Hindlimb muscle (tissue), 1 donor: Measurements from ENCODE around the gene RNF41. TPM values are rescaled to one million over a fixed set of nuclear protein-coding genes. Genes with fewer than 3 reads are reported as not detected.
"Not testable (repeated sequence)": the region's sequence is repeated elsewhere in the genome, so short reads cannot be mapped to it uniquely, and the experiment has no call there.

Experiments used
- DNase-seq: peaks from one replicate; pipeline ENCODE4 v3.0.0-alpha.2; 2013
- polyA plus RNA-seq: library from polyadenylated mRNA; unstranded; fragments of 120-200 nt; gene quantifications from one replicate; pipeline ENCODE4 v1.2.1, GENCODE V29; 2013; ENCODE audit not compliant: insufficient read length

Gene RNF41
- 45.6 TPM for polyA plus RNA-seq

- DNase-seq, result peak; percentile 98
These were observed at the start of gene RNF41 for GRCh38 chr12:56221757-56222530. Gene RNF41, minus strand, starts transcription at chr12:56221922. Its CDS starts 7,875 bp downstream, at chr12:56214047.

GRCh38 chr12:56271031-56271430 is 49.3 kb upstream of the RNF41 start:
- no peak for DNase-seq

GRCh38 chr12:56267443-56268071 is 45.8 kb upstream of the RNF41 start:
- no peak for DNase-seq

- DNase-seq, result peak; percentile 91
These were observed 45.1 kb upstream of the RNF41 start, which contains the start of gene COQ10A for GRCh38 chr12:56266693-56267442. Gene COQ10A, plus strand, starts transcription at chr12:56266942. Its CDS starts 177 bp downstream, at chr12:56267119.

- DNase-seq, result not testable (repeated sequence)
These were observed 44.5 kb upstream of the RNF41 start for GRCh38 chr12:56266068-56266692.

GRCh38 chr12:56262955-56263354 is 41.2 kb upstream of the RNF41 start:
- DNase-seq, result not testable (repeated sequence)

- DNase-seq, result no peak
These were observed 39.9 kb upstream of the RNF41 start for GRCh38 chr12:56261503-56262232.

- DNase-seq, result no peak
These were observed 39.2 kb upstream of the RNF41 start for GRCh38 chr12:56260921-56261320.

GRCh38 chr12:56260380-56260779 is 38.7 kb upstream of the RNF41 start:
- DNase-seq, result no peak

GRCh38 chr12:56258820-56259183 is 37.1 kb upstream of the RNF41 start:
- no peak for DNase-seq

- peak; percentile 91 for DNase-seq
These were observed 36.5 kb upstream of the RNF41 start, which contains the start of gene ANKRD52 for GRCh38 chr12:56258068-56258819. Gene ANKRD52, minus strand, starts transcription at chr12:56258384. Its CDS starts 115 bp downstream, at chr12:56258269.

GRCh38 chr12:56257491-56258067 is 35.9 kb upstream of the RNF41 start:
- DNase-seq, result peak; percentile 33

GRCh38 chr12:56257071-56257470 is 35.3 kb upstream of the RNF41 start:
- no peak for DNase-seq

- DNase-seq, result no peak
These were observed 34.7 kb upstream of the RNF41 start for GRCh38 chr12:56256326-56256960.

- DNase-seq, result no peak
These were observed 33.9 kb upstream of the RNF41 start for GRCh38 chr12:56255671-56256070.

GRCh38 chr12:56253091-56253490 is 31.4 kb upstream of the RNF41 start:
- DNase-seq, result no peak

GRCh38 chr12:56252649-56253048 is 30.9 kb upstream of the RNF41 start:
- no peak for DNase-seq

- DNase-seq, result no peak
These were observed 27.0 kb upstream of the RNF41 start for GRCh38 chr12:56248711-56249110.

- no peak for DNase-seq
These were observed 26.2 kb upstream of the RNF41 start for GRCh38 chr12:56247923-56248322.

GRCh38 chr12:56244494-56244893 is 22.8 kb upstream of the RNF41 start:
- DNase-seq, result no peak
